ENCODE results near the gene C2orf92.

Gene C2orf92

DNA sequence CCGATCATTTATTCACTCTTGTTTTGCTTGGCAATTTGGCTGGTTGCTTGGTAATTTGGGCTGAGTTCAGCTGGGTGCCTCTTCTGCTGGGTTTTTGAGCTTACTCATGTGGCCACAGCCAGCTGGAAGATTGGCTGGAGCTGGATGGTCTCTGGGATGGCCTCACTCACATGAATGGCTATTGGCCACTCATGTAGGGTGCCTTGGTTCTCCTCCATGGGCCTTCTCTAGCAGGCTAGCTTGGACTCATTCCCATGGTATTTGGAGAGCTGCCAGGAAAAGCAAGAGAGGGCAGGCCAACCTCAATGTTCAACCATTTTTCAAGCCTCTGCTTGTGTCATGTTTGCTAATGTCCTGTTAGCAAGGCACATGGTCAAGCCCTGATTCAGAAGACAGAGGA, 60.7 kb downstream of the C2orf92 start:
- DNase-seq (ENCODE audit: low spot score), result no peak

DNA sequence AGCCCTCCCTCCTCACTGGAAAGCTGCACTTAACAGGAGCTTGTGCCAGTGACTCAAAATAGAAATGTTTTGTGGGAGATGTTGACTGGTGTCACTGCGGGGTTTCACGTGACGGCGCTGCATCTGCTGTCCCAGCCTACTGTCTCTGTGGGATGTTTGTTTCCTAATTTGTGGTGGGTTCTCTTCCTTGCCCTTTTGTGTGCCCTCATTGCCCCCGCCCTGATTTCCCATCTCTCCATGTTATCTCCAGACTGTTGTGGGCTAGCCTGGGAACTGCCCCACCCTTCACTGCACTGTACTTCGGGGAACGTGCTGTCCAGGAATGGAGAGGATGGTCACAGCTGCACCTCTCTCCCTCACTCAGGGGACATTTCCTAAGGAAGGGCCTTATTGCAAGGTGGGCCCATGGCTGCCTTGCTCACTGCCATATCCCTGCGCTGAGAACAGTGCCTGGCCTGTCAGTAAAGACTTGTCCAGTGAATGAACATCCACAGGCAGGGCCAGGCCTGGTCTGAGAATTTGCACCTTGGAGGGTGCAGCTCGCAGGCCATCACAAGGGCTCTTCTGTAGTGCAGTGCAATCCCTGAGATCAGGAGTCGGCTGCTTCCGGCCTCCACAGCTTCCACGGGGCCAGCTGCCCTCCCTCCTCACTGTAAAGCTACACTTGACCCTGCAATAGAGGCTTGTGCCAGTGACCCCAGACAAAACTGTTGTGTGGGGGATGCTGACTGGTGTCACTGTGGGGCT, 61.9 kb downstream of the C2orf92 start:
- DNase-seq (ENCODE audit: low spot score), result no peak

DNA sequence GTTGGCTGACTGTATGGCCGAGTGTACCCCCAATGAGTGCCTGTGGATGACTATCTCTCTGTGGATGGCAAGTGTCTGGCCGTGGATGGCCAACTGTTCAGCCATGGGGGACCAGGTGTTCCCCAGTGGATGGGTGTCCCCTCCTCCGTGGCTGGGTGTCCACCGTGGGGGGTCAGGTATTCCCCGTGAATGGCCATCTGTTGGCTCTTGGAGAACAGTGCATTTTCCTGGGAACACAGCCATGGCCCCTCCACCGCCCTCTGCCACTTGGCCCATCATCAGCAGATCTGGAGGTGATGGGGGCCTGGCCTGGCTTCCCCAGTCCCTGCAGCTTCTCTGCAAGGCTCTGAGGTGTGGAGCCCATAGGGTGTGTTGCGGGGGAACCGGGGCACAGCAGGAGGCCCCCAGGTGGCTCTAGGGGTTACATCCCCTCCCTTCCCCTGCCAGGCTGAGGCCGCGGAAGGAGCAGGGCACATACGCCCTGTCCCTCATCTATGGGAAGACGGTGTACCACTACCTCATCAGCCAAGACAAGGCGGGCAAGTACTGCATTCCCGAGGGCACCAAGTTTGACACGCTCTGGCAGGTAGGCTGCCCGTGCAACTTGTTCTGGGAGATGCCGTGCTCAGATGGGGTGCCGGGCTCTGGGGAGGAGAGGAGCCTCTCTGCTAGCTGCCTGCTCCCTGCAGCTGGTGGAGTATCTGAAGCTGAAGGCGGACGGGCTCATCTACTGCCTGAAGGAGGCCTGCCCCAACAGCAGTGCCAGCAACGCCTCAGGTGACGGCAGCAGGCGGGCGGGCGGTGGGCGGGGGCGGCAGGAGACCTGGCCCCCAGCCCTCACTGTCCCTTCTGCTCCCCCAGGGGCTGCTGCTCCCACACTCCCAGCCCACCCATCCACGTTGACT, 63.2 kb downstream of the C2orf92 start:
- DNase-seq (ENCODE audit: low spot score), result no peak

DNA sequence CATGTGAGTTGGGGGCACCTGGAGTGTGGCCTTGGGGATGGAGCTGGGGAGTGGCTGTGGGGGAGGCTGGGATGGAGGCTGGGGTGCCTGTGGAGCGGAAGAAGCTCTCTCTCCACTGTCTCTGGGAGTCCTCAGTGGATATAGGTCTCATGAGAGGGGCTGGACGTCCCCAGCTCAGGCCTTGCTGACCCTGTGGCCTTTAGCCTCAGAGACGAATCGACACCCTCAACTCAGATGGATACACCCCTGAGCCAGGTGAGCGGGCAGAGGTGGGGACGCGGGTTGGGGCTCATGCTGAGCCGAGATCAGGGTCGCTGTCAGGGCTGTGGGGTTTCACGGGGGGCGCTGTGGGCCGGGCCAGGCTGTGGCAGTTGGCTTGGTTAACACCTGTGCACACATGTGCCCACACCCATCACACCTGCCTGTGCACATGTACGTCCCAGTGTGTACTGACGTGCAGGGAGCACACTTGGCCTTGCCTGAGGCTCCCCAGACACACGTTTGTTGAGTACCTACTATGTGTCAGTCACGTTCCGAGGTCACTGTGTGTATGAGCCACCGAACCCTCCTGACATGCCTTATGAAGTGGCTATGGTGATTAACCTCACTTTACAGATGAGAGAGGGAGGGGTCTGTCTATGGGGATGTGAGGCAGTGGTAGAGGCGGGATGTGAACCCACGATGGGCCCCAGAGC, 64.0 kb downstream of the C2orf92 start:
- DNase-seq (ENCODE audit: low spot score), result no peak

DNA sequence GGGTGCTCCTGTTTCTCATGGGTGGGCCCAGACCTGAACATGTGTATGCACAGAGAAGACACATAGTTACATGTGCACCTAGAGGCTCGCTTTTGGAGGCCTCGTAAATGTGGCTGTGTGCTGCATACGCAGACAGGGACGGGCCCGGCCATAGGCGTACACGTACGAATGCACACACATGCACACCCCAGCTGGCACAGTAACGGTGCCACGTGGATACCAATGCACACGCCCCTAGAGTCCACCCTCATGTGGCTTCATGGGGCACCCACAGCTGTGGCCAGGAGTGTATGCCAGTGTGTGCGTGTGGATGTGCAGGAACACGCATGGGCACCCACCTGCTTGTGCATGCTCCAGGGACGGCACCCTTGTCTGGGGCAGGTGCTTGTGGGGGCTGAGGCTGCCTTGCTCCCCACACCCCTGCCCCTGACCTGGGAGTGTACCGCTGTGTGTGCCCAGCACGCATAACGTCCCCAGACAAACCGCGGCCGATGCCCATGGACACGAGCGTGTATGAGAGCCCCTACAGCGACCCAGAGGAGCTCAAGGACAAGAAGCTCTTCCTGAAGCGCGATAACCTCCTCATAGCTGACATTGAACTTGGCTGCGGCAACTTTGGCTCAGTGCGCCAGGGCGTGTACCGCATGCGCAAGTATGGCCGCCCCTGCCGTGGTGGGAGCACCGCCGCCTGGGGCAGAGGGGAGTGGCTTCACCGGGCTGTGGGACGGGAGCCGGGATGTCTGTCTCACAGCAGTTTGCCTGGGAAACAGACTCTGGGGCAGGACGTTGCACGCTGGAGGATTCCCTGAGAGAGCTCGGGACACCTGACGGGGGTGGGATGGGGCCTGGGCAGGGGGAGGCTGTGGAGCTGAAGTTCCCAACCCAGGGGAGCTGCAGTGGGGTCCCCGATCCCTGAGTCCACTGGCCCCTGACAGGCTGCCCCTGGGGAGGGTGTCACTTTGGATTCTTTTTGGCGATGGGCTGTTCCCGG, 64.8 kb downstream of the C2orf92 start:
- no peak for DNase-seq (ENCODE audit: low spot score)

DNA sequence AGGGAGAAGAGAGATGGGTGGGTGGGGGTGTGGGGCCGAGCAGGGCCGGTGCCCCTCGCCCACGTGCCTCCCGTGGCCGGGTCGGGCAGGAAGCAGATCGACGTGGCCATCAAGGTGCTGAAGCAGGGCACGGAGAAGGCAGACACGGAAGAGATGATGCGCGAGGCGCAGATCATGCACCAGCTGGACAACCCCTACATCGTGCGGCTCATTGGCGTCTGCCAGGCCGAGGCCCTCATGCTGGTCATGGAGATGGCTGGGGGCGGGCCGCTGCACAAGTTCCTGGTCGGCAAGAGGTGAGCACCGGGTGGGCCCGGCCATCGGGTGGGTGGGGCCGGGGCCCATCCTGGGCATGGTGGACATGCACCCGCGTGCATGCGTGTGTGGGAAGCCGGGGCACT, 65.6 kb downstream of the C2orf92 start:
- no peak for DNase-seq (ENCODE audit: low spot score)

DNA sequence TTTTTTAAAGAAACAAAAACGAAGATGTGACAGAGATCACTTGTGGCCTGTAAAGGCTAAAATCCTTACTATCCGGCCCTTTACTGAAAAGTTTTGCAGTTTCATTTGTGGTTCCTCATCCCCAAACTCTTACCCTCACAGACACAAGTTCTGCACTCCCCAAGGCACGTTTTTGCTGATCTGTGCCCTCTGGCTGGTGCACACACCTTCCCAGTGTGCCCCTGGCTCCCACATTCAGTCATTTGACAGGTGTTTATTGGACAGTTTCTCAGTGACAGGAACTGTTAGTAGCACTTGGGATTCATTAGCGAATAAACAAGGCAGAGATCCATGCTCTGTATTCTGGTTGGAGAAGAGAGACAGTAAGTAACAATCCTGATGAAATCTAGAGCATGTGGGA, 66.7 kb downstream of the C2orf92 start:
- no peak for DNase-seq (ENCODE audit: low spot score)

DNA sequence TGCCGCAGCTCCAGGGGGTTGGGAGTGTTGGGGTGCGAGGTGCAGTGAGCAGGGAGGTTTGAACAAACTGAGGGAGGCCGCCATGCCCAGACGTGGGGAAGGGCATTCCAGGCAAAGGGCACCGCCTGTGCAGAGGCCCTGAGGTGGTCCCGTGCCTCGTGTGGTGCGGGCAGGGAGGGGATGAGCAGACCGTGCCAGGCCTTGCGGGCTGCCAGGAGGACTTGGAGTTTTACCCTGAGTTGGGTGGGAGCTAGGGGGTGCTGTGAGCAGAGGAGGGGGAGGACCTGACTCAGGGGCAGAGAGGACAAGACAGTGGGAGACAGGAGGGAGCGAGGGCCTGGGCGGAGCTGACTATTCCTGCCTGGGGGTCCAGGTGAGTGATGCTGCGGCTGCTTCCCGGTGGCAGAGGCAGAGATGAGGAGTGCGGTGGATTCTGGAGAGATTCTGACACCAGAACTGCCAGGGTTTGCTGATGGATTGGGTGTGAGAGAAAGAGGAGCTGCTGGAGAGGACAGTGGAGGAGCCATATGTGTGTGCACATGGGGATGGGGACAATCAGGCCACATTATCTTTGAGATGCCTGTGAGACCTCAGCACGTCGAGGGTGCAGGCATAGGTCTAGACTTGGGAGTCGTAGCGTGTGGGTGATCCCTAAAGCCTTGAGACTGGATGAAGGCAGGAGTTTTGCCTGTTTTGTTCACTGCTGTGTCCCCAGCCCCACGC, 67.3 kb downstream of the C2orf92 start:
- DNase-seq (ENCODE audit: low spot score), result no peak

DNA sequence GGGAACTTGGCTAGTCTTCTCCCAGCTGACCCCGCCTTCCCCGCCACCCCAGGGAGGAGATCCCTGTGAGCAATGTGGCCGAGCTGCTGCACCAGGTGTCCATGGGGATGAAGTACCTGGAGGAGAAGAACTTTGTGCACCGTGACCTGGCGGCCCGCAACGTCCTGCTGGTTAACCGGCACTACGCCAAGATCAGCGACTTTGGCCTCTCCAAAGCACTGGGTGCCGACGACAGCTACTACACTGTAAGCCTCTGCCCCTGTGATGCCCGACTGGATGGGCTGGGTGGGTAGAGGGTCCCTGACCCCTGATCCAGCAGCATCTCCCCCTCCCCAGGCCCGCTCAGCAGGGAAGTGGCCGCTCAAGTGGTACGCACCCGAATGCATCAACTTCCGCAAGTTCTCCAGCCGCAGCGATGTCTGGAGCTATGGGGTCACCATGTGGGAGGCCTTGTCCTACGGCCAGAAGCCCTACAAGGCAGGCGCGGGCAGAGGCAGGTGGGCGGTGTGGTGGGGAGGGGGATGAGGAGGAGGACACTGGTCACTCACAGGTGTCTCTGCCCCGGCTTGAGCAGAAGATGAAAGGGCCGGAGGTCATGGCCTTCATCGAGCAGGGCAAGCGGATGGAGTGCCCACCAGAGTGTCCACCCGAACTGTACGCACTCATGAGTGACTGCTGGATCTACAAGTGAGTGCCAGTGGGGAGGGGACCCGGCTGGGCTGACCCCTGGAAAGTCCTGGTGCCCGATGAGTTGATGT, 68.1 kb downstream of the C2orf92 start:
- no peak for DNase-seq (ENCODE audit: low spot score)

DNA sequence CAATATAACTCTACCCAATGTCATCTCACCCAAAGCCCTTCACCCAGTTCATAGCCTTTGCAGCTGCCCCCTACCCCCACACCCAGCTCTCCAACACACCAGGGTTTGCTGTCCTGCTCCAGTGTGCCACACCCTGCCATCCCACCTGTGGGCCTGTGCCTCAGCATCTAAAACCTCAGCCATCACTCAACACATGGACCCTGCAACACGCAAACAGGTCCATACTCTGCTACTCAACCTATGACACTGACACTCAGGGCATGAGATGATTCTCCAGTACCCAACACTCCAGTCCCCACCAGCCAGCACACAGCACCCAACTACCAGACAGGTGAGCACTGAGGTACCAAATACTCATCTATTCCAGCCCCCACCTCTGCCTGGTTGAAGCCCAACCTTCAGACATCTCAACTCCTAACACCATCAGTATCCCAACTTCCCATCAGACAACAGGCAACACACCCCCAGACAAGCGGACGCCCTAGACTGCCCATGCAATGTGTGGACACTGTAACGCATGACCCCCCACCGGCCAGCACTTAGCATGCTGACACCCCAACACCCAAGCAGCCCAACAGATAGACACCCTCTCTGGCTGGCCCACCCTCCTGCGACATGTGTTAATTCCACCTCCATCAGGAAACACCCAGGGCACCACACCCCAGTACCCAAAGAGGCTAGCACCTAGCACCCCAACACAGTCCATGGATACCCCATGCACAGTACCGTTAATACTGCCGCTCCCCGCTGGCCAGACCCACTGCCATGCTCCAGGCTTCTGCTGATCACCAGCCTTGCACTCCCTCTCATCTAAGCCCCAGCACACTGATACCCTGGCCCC, 68.9 kb downstream of the C2orf92 start:
- DNase-seq (ENCODE audit: low spot score), result no peak

DNA sequence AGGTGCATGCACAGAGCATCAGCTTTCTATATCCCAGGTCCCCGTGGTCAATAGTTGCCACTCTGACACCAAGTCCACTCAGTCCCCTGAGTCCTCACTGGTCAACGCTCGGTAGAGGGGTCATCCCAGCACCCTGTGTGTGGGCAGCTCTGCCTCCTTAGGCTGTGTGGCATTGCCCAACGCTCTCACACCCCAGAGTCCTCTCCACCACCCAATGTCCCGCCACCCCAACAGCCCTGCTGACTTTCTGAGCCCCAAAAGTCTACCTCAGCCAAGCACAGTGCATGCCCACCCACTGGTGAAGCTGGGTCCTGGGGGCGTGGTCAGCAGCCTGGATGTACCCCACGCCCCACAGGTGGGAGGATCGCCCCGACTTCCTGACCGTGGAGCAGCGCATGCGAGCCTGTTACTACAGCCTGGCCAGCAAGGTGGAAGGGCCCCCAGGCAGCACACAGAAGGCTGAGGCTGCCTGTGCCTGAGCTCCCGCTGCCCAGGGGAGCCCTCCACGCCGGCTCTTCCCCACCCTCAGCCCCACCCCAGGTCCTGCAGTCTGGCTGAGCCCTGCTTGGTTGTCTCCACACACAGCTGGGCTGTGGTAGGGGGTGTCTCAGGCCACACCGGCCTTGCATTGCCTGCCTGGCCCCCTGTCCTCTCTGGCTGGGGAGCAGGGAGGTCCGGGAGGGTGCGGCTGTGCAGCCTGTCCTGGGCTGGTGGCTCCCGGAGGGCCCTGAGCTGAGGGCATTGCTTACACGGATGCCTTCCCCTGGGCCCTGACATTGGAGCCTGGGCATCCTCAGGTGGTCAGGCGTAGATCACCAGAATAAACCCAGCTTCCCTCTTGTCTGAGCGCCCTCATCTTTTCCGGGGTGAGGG, 69.7 kb downstream of the C2orf92 start:
- DNase-seq (ENCODE audit: low spot score), result no peak

DNA sequence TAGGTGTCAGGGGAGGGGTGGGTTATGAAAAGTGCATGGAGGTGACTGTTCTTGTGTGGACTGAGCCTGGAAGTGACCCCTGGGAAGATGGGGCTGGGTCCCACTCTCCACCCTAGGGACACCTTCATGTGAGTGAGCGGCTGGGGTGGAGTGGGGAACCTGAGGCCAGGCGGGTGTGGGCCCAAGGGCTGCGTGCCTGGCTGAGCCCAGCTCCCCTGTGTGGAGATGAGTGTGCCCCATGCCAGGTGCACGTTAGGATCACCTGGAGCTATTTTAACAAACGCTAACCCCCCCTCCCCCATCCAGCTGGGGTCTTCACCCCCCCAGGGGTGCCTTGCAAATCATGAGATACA, 70.4 kb downstream of the C2orf92 start:
- DNase-seq (ENCODE audit: low spot score), result no peak

DNA sequence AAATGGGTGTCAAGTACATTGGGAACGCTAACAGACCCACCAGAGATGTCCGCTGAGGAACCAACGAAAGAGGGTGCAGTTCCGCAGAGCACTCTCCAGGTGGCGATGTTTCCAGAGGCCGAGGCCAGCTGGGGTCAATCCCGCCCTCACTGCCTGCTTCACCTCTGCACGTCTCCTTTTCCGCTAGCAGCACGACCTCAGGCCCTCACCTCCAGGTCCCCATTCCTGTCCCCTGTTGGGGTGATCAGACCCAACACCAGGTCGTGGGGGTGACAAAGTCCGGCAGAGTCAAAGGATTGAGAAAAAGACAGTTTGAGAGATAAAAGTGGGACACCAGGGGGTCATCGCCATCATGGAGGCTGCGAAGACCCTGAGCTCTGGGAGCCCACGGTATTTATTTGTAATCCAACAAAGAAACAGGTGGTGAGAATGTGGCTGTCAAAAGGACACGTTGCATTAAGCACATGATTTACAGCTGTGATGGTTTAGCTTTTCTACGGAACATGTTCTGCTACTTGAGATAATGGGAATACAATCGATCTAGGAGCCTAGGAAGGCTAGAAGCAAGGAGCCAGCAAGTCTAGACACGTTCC, 71.2 kb downstream of the C2orf92 start:
- DNase-seq (ENCODE audit: low spot score), result peak; percentile 79

DNA sequence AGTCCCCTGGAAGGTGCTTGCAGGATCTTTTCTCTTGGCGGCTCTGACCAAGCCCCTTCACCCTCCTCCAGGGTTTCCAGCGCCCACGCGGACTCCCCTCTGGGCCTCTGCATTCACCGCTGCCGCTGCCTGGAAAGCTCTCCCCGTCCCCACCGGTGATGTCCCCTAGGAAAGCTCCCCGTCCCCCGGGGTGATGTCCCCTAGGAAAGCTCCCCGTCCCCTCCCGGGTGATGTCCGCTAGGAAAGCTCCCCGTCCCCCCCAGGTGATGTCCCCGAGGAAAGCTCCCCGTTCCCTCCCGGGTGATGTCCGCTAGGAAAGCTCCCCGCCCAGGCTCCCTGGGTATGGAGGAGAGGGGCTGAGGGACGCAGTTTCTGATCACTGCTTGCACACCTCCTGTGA, 71.7 kb downstream of the C2orf92 start:
- no peak for DNase-seq (ENCODE audit: low spot score)

DNA sequence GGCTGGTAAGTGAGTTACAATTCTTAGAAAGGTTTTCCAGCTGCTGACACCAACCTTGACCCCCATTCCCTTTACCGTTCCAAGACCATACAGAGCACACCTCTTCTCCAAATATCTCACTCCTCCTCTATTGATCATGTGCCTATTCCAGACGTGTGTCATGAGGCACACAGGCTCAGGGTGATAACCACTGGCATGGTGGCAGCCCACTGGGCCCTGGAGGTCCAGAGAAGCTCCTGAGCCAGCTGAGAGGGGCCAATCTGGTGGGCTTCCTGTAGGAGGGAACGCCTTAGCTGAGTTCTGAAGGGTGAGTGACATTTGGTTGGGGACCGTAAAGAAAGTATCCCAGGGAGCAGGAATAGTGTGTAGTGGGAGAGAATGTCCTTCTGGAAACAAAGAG, 72.2 kb downstream of the C2orf92 start:
- no peak for DNase-seq (ENCODE audit: low spot score)

DNA sequence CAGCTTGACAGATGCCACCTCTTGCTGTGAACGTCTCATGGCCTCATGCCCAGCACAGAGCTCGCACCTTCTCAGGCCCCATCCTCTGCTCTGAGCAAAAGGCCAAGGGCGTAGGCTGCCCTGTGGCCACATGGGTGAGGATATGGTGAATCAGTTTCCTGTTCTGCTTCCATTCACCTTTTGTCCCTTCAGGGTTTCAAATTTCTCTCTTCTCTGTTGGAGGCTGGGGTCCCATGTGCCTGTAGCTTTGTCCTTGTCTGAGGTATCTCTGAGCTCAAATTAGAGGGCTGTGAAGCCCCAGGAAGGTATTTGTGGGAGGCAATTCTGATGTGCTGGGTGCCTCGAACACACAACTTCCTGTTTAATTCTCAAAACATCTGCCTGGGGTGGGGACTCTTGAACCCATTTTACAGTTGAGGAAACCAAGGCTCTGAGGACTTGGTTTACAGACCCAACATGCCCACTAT, 72.9 kb downstream of the C2orf92 start:
- no peak for DNase-seq (ENCODE audit: low spot score)

DNA sequence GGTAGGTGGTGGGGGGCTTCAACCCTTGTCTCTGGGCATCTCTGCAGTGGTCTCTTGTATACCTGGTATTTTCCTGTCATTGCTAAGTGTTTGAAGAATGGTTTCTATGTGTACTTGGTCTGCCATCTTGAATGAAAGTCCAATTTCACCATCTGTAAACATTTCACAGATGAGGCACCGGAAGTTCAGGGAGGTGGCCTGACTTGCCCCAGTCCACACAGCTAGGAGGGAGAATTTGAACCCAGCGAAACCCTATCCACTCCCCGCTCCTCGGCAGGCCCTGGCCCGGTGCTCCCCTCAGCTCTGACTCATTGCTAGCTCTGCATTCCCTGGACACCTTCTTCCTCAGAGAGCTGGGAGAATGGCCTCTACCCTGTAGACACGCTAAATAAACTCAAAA, 74.4 kb downstream of the C2orf92 start:
- DNase-seq (ENCODE audit: low spot score), result no peak

All from ecto neural progenitor cell (in vitro differentiated cells).